ENCODE data around the gene OR1I1. TPM values are rescaled to one million over a fixed set of nuclear protein-coding genes. Genes with fewer than 3 reads are reported as not detected.
"Not testable (repeated sequence)": the region's sequence is repeated elsewhere in the genome, so short reads cannot be mapped to it uniquely, and the experiment has no call there.

The OR1I1 gene
- total and polyA plus RNA-seq, 4 donors, result 0.05 to 0.09 TPM; not detected in 2

DNA sequence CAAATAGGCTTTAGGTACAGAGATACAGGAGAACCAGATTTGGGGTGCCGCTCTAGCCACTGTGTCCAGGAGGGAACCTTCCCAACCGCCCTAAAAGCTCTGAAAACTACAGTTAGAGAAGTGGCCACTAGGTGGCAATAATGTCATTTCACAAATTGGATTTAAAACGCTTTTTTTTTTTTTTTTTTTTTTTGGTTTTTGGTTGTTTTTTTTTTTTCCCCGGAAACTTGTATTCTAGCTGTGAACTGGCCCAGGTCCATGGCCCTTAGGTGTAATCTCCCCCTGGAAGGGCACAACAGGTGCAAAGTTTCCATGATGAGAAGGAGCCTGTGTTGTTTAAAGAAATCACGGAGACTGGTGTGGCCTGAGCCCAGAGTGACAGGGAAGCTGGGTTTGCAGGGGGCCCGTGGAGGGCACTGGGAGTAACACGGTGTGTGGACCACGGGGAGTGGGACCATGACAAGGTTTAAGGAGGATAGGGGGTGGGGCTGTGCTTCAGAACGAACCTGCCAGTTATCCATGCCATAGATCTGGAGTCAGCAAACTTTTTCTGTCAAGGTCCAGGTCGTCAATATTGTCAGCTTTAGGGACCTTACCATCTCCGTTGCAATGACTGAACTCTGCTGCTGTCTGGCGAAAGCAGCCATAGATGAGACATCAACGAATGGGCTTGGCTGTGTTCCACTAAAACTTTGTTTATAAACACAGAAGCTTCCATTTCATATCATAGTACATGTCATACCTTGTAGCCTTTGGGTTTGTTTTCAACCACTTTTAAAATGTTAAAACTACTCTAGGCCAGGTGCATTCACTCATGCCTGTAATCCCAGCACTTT, 10.1 kb downstream of the OR1I1 start:
- H3K36me3 ChIP-seq (ENCODE audit: control insufficient read depth, insufficient read depth, low read length), result no peaks in the 10 kb centered on the region
- peak; percentile 35 to 92 (median 62) for DNase-seq (ENCODE audit: low read depth in 4 of 6, low spot score in 6 of 6)
- H3K4me1 ChIP-seq (ENCODE audit: control insufficient read depth, insufficient read depth, low read length), result peaks cover 4% of the 10 kb centered on the region
- peaks cover 7% of the 10 kb centered on the region for H3K27me3 ChIP-seq (ENCODE audit: control insufficient read depth, insufficient read depth, low read length)
- no peak overlapping the region for H3K4me3 ChIP-seq (ENCODE audit: low read depth, low read length)
- H3K9me3 ChIP-seq (ENCODE audit: control insufficient read depth, insufficient read depth, low read length), result no peaks in the 10 kb centered on the region
- no peak overlapping the region for H3K27ac ChIP-seq (ENCODE audit: low read depth, low read length)
- 41% methylated on average over 9 of the region's 13 CpGs for WGBS (ENCODE audit: insufficient coverage)

DNA sequence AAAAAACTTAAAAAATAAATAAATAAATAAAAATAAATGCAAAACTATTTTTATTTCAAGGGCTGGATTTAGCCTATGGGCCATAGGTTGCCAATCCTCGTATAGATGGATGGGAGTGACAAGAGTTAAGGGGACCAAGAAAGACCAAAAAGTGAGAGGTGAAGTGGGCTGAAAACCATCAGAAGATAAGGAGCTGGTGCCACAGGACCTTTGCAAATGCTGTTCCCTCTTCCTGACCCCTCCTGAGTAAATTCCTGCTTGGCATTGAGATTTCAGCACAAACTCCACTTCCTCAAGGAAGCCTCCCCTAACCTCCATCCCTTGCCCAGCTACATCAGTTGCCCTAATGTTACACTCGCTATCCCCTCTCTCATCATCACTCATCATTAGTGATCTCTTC, 11.0 kb downstream of the OR1I1 start:
- 100% methylated on average over 1 of the region's 2 CpGs for WGBS (ENCODE audit: insufficient coverage)
- DNase-seq (ENCODE audit: low read depth in 4 of 6, low spot score in 6 of 6), result no peak
- Histone ChIP-seq H3K4me3 (ENCODE audit: low read depth, low read length) (no peak overlapping the region), H3K27me3 (ENCODE audit: control insufficient read depth, insufficient read depth, low read length) (peaks cover 3% of the 10 kb centered on the region), H3K4me1 (ENCODE audit: control insufficient read depth, insufficient read depth, low read length) (peaks cover 4% of the 10 kb centered on the region), H3K27ac (ENCODE audit: low read depth, low read length) (no peak overlapping the region), H3K9me3 (ENCODE audit: control insufficient read depth, insufficient read depth, low read length) (no peaks in the 10 kb centered on the region), H3K36me3 (ENCODE audit: control insufficient read depth, insufficient read depth, low read length) (no peaks in the 10 kb centered on the region)

DNA sequence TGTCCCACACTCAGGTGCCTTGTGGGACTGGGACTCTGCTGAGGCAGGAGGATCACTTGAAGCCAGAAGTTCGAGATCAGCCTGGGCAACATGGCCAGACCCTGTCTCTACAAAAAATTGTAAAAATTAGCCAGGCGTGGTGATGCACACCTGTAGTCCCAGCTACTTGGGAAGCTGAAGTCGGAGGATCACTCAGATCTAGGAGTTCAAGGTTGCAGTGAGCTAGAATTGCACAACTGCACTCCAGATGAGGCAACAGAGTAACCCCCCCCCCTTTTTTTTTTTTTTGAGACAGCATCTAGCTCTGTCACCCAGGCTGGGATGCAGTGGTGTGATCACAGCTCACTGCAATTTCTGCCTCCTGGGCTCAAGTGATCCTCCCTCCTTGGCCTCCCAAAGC, 14.2 kb downstream of the OR1I1 start:
- Histone ChIP-seq H3K27ac (ENCODE audit: low read depth, low read length) (no peak overlapping the region), H3K27me3 (ENCODE audit: control insufficient read depth, insufficient read depth, low read length) (no peaks in the 10 kb centered on the region), H3K36me3 (ENCODE audit: control insufficient read depth, insufficient read depth, low read length) (no peaks in the 10 kb centered on the region), H3K4me1 (ENCODE audit: control insufficient read depth, insufficient read depth, low read length) (peaks cover 4% of the 10 kb centered on the region), H3K9me3 (ENCODE audit: control insufficient read depth, insufficient read depth, low read length) (no peaks in the 10 kb centered on the region), H3K4me3 (ENCODE audit: low read depth, low read length) (no peak overlapping the region)
- no peak for DNase-seq (ENCODE audit: low read depth in 4 of 6, low spot score in 6 of 6)
- 85% methylated on average over 2 of the region's 3 CpGs for WGBS (ENCODE audit: insufficient coverage)

DNA sequence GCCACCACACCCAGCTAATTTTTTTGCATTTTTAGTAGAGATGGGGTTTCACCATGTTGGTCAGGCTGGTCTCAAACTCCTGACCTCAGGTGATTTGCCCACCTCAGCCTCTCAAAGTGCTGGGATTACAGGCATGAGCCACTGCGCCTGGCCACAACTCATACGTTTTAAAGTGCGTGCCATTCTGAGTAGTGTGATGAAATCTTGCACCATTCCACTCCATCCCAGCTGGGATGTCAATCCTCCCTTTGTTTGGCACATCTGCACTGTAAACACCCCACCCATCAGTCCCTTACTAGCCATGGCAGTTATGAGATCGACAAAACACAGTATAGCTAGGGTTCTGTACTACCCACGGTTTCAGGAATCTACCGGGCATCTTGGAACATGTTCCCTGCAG, 16.0 kb downstream of the OR1I1 start:
- 90% methylated on average over 3 of the region's 6 CpGs for WGBS (ENCODE audit: insufficient coverage)
- not testable (repeated sequence) for H3K27me3 ChIP-seq (ENCODE audit: control insufficient read depth, insufficient read depth, low read length); DNase-seq (ENCODE audit: low read depth in 4 of 6, low spot score in 6 of 6); H3K36me3 ChIP-seq (ENCODE audit: control insufficient read depth, insufficient read depth, low read length); H3K4me1 ChIP-seq (ENCODE audit: control insufficient read depth, insufficient read depth, low read length); H3K27ac ChIP-seq (ENCODE audit: low read depth, low read length); H3K4me3 ChIP-seq (ENCODE audit: low read depth, low read length); H3K9me3 ChIP-seq (ENCODE audit: control insufficient read depth, insufficient read depth, low read length)

DNA sequence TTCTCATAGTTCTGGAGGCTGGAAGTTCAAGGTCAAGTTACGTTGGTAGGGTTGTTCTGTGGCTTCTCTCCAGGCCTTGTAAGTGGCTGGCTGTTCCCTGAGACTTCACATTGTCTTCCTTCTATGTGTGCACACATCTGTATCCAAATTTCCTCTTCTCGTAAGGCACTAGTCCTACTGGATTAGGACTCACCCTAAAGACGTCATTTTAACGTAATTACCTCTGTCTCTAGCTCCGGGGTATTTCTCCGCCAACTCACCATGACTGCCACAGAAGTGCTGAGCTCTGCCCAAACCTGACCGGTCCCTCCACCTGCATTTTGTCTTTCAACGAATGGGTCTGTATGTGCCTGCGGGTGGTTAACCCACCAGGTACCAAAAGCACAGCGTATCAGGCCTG, 16.4 kb downstream of the OR1I1 start:
- WGBS (ENCODE audit: insufficient coverage), result 89% methylated on average over 9 of the region's 10 CpGs
- H3K27me3 ChIP-seq (ENCODE audit: control insufficient read depth, insufficient read depth, low read length), result no peaks in the 10 kb centered on the region
- no peak overlapping the region for H3K27ac ChIP-seq (ENCODE audit: low read depth, low read length)
- no peak for DNase-seq (ENCODE audit: low read depth in 4 of 6, low spot score in 6 of 6)
- no peaks in the 10 kb centered on the region for H3K36me3 ChIP-seq (ENCODE audit: control insufficient read depth, insufficient read depth, low read length)
- H3K4me3 ChIP-seq (ENCODE audit: low read depth, low read length), result no peak overlapping the region
- no peaks in the 10 kb centered on the region for H3K4me1 ChIP-seq (ENCODE audit: control insufficient read depth, insufficient read depth, low read length)
- H3K9me3 ChIP-seq (ENCODE audit: control insufficient read depth, insufficient read depth, low read length), result no peaks in the 10 kb centered on the region

DNA sequence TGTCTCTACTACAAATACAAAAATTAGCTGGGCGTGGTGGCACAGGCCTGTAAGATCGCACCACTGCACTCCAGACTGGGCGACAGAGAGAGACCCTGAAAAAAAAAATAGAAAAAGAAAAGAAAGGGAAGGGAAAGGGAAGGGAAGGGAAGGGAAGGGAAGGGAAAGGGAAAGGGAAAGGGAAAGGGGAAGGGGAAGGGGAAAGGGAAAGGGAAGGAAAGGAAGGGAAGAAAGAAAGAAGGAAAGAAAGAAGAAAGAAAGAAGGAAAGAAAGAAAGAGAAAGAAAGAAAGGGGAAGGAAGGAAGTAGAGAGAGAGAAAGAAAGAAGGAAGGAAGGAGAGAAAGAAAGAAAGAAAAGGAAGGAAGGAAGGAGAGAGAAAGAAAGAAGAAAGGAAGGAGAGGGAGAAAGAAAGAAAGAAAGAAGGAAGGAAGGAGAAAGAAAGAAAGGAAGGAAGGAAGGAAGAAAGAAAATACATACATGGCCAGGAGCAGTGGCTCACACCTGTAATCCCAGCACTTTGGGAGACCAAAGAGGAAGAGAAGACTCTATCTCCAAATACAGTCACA, 17.1 kb downstream of the OR1I1 start:
- H3K27ac ChIP-seq (ENCODE audit: low read depth, low read length), result no peak overlapping the region

DNA sequence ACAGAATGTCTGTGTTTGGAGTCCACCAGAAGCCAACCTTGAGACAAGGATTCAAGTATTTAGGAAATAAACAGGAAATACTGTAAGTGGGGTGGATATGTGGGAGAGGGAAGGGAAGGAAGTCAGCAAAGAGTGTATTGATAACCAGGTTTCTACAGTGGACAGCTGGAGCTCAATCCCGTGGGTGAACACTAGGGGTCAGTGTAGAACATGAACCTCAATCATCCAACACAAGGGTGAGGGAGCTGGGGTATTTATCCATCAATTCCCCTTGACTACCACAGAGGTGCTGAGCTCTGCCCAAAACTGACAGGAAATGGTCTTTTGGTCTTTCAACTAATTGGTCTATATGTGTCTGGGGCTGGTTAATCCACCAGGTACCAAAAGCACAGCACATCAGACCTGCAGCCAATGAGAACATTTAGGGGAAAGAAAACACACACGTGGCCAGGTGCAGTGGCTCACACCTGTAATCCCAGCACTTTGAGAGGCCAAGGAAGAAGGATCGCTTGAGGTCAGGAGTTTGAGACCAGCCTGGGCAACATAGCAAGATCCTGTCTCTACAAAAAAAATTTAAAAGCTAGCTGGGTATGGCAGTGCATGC, 19.6 kb downstream of the OR1I1 start:
- H3K4me3 ChIP-seq (ENCODE audit: low read depth, low read length), result no peak overlapping the region
- WGBS (ENCODE audit: insufficient coverage), result 82% methylated on average over 2 of the region's 3 CpGs

More for the DNA sequence above, 17.1 kb downstream of the OR1I1 start:
- no peak for DNase-seq (ENCODE audit: low read depth in 4 of 6, low spot score in 6 of 6)
- Histone ChIP-seq H3K9me3 (ENCODE audit: control insufficient read depth, insufficient read depth, low read length) (no peaks in the 10 kb centered on the region), H3K4me1 (ENCODE audit: control insufficient read depth, insufficient read depth, low read length) (no peaks in the 10 kb centered on the region), H3K27me3 (ENCODE audit: control insufficient read depth, insufficient read depth, low read length) (no peaks in the 10 kb centered on the region), H3K4me3 (ENCODE audit: low read depth, low read length) (no peak overlapping the region), H3K36me3 (ENCODE audit: control insufficient read depth, insufficient read depth, low read length) (no peaks in the 10 kb centered on the region)
- no CpG with 5 or more reads among the region's 3 CpGs for WGBS (ENCODE audit: insufficient coverage)

DNA sequence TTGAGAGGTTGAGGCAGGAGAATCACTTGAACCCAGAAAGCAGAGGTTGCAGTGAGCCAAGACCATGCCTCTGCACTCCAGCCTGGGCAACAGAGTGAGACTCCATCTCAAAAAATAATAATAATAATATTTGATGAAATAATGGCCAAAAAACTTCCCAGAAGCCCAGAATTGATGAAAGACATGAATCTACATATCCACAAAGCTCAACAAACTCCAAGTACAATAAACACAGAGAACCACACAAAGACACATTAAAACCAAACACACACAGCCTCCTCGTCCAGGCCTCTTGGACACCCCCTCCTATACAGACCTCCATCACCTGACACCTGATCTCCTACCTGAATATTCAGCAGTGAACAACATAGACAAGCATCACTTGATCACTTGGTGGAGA, 22.0 kb downstream of the OR1I1 start:
- Histone ChIP-seq H3K36me3 (ENCODE audit: control insufficient read depth, insufficient read depth, low read length) (peaks cover 3% of the 10 kb centered on the region), H3K4me1 (ENCODE audit: control insufficient read depth, insufficient read depth, low read length) (peaks cover 18% of the 10 kb centered on the region), H3K27ac (ENCODE audit: low read depth, low read length) (no peak overlapping the region), H3K4me3 (ENCODE audit: low read depth, low read length) (no peak overlapping the region), H3K9me3 (ENCODE audit: control insufficient read depth, insufficient read depth, low read length) (peaks cover 2% of the 10 kb centered on the region), H3K27me3 (ENCODE audit: control insufficient read depth, insufficient read depth, low read length) (peaks cover 12% of the 10 kb centered on the region)
- 88% methylated on average over 1 of the region's 1 CpG for WGBS (ENCODE audit: insufficient coverage)
- no peak for DNase-seq (ENCODE audit: low read depth in 4 of 6, low spot score in 6 of 6)

More for the DNA sequence above, 19.6 kb downstream of the OR1I1 start:
- H3K4me1 ChIP-seq (ENCODE audit: control insufficient read depth, insufficient read depth, low read length), result no peaks in the 10 kb centered on the region
- peak in 1 of 6 donors; percentile 15 for DNase-seq (ENCODE audit: low read depth in 4 of 6, low spot score in 6 of 6)
- H3K27me3 ChIP-seq (ENCODE audit: control insufficient read depth, insufficient read depth, low read length), result no peaks in the 10 kb centered on the region
- H3K9me3 ChIP-seq (ENCODE audit: control insufficient read depth, insufficient read depth, low read length), result peaks cover 2% of the 10 kb centered on the region
- H3K36me3 ChIP-seq (ENCODE audit: control insufficient read depth, insufficient read depth, low read length), result no peaks in the 10 kb centered on the region
- H3K27ac ChIP-seq (ENCODE audit: low read depth, low read length), result no peak overlapping the region

DNA sequence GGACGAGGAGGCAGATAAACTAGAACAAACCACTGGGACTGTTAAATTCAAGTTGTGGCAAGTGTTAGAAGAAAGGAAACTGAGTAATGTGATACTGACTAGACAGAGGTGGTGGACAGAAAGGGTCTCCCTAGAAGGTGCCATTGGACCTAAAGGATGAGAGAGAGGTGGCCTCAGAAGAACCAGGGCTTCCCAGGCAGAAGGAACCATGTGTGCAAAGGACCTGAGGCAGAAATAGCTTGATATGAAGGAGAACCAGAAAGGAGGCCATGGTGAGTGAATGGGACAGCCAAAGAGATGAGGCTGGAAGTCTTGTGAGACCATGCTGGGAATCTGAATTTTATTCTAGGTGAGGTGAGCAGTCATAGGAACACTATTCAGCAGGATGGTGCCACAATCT, 22.4 kb downstream of the OR1I1 start:
- Histone ChIP-seq H3K4me3 (ENCODE audit: low read depth, low read length) (no peak overlapping the region), H3K9me3 (ENCODE audit: control insufficient read depth, insufficient read depth, low read length) (peaks cover 2% of the 10 kb centered on the region), H3K36me3 (ENCODE audit: control insufficient read depth, insufficient read depth, low read length) (peaks cover 7% of the 10 kb centered on the region), H3K4me1 (ENCODE audit: control insufficient read depth, insufficient read depth, low read length) (peaks cover 20% of the 10 kb centered on the region), H3K27me3 (ENCODE audit: control insufficient read depth, insufficient read depth, low read length) (peaks cover 12% of the 10 kb centered on the region), H3K27ac (ENCODE audit: low read depth, low read length) (no peak overlapping the region)
- DNase-seq (ENCODE audit: low read depth in 4 of 6, low spot score in 6 of 6), result no peak
- WGBS (ENCODE audit: insufficient coverage), result 56% methylated on average over 1 of the region's 1 CpG
